HepG2 (cell line): ENCODE measurements around the gene P2RX5. TPM values are rescaled to one million over a fixed set of nuclear protein-coding genes. Genes with fewer than 3 reads are reported as not detected.

Experiments used
- CREM ChIP-seq, 2 experiments: sonication (generic) in 1 of 2; formaldehyde crosslinking in 1 of 2; IDR thresholded peaks; 2 replicates each; pipeline versions ENCODE4 v1.4.0 to v1.6.1; 2016 to 2020; ENCODE audit warnings: antibody characterized with exemption in 1 of 2, mild to moderate bottlenecking in 1 of 2, missing genetic modification reagents in 1 of 2
- DNMT3B ChIP-seq: conservative IDR thresholded peaks from 2 replicates; pipeline ENCODE4 v1.6.1; 2016; ENCODE audit warnings: missing biosample characterization, control low read depth
- FOSL2 ChIP-seq: sonication (generic); formaldehyde crosslinking; IDR thresholded peaks from 2 replicates; pipeline ENCODE4 v1.4.0; 2020; ENCODE audit warnings: missing genetic modification reagents
- HOXA3 ChIP-seq: sonication (generic); formaldehyde crosslinking; IDR thresholded peaks from 2 replicates; pipeline ENCODE4 v1.5.0; 2020; ENCODE audit warnings: missing genetic modification reagents
- KDM4B ChIP-seq: sonication (generic); formaldehyde crosslinking; IDR thresholded peaks from 2 replicates; pipeline ENCODE4 v1.4.0; 2020; ENCODE audit warnings: missing genetic modification reagents
- RELA ChIP-seq: sonication (generic); formaldehyde crosslinking; IDR thresholded peaks from 2 replicates; pipeline ENCODE4 v1.4.0; 2020; ENCODE audit warnings: missing genetic modification reagents
- SKI ChIP-seq: fragments of 450-650 bp; IDR thresholded peaks from one replicate; pipeline ENCODE4 v1.6.1; 2018; ENCODE audit warnings: mild to moderate bottlenecking; ENCODE audit not compliant: partially characterized antibody
- WIZ ChIP-seq: sonication (generic); formaldehyde crosslinking; IDR thresholded peaks from 2 replicates; pipeline ENCODE4 v1.5.1; 2020; ENCODE audit warnings: mild to moderate bottlenecking, missing genetic modification reagents
- ZNF230 ChIP-seq: sonication (generic); formaldehyde crosslinking; IDR thresholded peaks from 2 replicates; pipeline ENCODE4 v1.4.0; 2020; ENCODE audit warnings: mild to moderate bottlenecking, missing genetic modification reagents
- ZNF460 ChIP-seq: sonication (generic); formaldehyde crosslinking; IDR thresholded peaks from 2 replicates; pipeline ENCODE4 v1.5.1; 2020; ENCODE audit warnings: missing genetic modification reagents, mild to moderate bottlenecking, borderline replicate concordance
- ZNF546 ChIP-seq: sonication (generic); formaldehyde crosslinking; conservative IDR thresholded peaks from 2 replicates; pipeline ENCODE4 v1.8.1; 2023; ENCODE audit warnings: mild to moderate bottlenecking, missing genetic modification reagents
- ZNF615 ChIP-seq: sonication (generic); formaldehyde crosslinking; IDR thresholded peaks from 2 replicates; pipeline ENCODE4 v1.5.0; 2020; ENCODE audit warnings: mild to moderate bottlenecking, missing genetic modification reagents, borderline replicate concordance
- polyA plus RNA-seq, 8 experiments: library from polyadenylated mRNA; depleted of rRNA in 3 of 8; stranded (reverse) in 7 of 8; unstranded in 1 of 8; fragments of >200 nt; fragmentation: Illumina TruSeq in 4 of 8; extraction: Trizol in 4 of 8; gene quantifications; 2 replicates each; pipeline versions ENCODE4 v1.2.1 to v1.2.3, GENCODE V29; 2011 to 2016; ENCODE audit warnings: low read depth in 4 of 8, missing spikeins in 1 of 8, mixed read lengths in 1 of 8; ENCODE audit not compliant: insufficient read depth in 1 of 8
- total RNA-seq, 5 experiments: library from RNA; depleted of rRNA; stranded (reverse); fragments of >200 nt; fragmentation: Illumina TruSeq; extraction: Trizol; gene quantifications; 2 replicates each; pipeline ENCODE4 v1.2.3, GENCODE V29; 2016; ENCODE audit warnings: low read depth in 1 of 5
- TF ChIP-seq, protein P1 (sequence below): sonication (generic); formaldehyde crosslinking; IDR thresholded peaks from 2 replicates; pipeline ENCODE4 v1.5.1; 2020; ENCODE audit warnings: mild to moderate bottlenecking, missing genetic modification reagents, borderline replicate concordance
- TF ChIP-seq, protein P2 (sequence below): sonication (generic); formaldehyde crosslinking; IDR thresholded peaks from 2 replicates; pipeline ENCODE4 v1.4.0; 2020; ENCODE audit warnings: missing genetic modification reagents
- TF ChIP-seq, protein P3 (sequence below): sonication (generic); formaldehyde crosslinking; IDR thresholded peaks from 2 replicates; pipeline ENCODE4 v1.4.0; 2020; ENCODE audit warnings: mild to moderate bottlenecking, missing genetic modification reagents
- TF ChIP-seq, protein P4 (sequence below): sonication (generic); formaldehyde crosslinking; IDR thresholded peaks from 2 replicates; pipeline ENCODE4 v1.4.0; 2020; ENCODE audit warnings: missing genetic modification reagents
- TF ChIP-seq, protein P5 (sequence below): sonication (generic); formaldehyde crosslinking; IDR thresholded peaks from 2 replicates; pipeline ENCODE4 v1.9.0; 2022; ENCODE audit warnings: missing genetic modification reagents, mild to moderate bottlenecking, borderline replicate concordance

The P2RX5 gene
- total and polyA plus RNA-seq, 2 of the 13 experiments (the other 11 are each of a cell fraction or from before 2014, with no cell fraction given) = 0.95 to 1.7 TPM

DNA sequence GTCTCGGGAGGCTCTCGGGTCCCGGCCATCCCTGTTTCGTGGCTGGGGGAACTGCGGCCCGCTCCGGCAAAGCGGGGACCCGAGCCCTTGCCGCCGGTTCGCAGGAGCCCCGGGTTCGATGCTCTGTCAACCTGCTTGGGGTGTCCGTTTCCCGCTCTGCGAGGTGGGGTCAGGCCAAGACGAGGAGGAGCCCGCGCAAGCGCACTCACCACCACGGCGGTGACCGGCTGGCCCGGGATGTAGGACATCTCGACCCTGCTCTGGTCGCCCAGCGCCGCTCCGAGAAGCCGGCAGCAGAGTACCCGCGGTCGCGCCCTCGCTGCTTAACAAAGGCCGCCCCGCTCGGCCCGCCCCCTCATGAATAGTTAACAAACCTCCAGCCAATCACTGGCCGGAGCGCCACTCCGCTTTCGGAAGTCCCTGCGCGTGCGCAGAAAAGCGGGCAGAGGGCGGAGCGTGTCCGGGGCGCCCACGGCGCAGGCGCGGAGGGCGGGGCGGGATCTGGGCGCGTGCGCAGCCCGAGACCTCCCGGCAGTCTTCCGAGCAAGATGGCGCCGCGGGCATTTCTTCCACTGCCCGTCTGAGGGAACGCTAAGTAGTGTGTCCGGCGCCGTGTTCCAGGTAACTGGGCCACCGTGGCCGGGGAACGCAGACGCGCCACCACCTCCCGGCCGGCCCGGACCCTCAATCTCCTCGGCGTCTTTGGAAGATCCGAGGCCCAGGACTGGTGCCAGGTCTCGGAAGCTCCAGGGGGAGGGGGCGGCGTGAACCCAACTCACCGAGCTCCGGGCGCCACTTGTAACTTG, 27.5 kb downstream of the P2RX5 start, which contains the start of the genes EMC6 and TAX1BP3 (continued):
- TF ChIP-seq SKI (no peak), ZNF615 (CRISPR knock-in tag) (no peak; the same call in 1 of the 2 replicates), DNMT3B (CRISPR knock-in tag) (peak; percentile 68; the same call in 1 of the 2 replicates), ZNF230 (CRISPR knock-in tag) (no peak), ZNF460 (CRISPR knock-in tag) (no peak), CREM (IDR thresholded peaks at IDR 0.05) (no peak; the same call in 1 of the 2 replicates), CREM (CRISPR knock-in tag; IDR thresholded peaks at IDR 0.05) (no peak), RELA (no peak; the same call in 1 of the 2 replicates), KDM4B (CRISPR knock-in tag) (no peak; the same call in 1 of the 2 replicates), HOXA3 (CRISPR knock-in tag) (peak; percentile 42), WIZ (CRISPR knock-in tag) (no peak; the same call in 1 of the 2 replicates), ZNF546 (CRISPR knock-in tag) (peak; percentile 88), FOSL2 (no peak)
- TF ChIP-seq, protein P1, sequence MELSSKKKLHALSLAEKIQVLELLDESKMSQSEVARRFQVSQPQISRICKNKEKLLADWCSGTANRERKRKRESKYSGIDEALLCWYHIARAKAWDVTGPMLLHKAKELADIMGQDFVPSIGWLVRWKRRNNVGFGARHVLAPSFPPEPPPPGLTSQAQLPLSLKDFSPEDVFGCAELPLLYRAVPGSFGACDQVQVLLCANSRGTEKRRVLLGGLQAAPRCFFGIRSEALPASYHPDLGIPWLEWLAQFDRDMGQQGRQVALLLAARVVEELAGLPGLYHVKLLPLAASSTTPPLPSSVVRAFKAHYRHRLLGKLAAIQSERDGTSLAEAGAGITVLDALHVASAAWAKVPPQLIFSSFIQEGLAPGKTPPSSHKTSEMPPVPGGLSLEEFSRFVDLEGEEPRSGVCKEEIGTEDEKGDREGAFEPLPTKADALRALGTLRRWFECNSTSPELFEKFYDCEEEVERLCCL = no peak; the same call in 1 of the 2 replicates
- TF ChIP-seq, protein P2, sequence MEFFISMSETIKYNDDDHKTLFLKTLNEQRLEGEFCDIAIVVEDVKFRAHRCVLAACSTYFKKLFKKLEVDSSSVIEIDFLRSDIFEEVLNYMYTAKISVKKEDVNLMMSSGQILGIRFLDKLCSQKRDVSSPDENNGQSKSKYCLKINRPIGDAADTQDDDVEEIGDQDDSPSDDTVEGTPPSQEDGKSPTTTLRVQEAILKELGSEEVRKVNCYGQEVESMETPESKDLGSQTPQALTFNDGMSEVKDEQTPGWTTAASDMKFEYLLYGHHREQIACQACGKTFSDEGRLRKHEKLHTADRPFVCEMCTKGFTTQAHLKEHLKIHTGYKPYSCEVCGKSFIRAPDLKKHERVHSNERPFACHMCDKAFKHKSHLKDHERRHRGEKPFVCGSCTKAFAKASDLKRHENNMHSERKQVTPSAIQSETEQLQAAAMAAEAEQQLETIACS (CRISPR knock-in tag) = peak; percentile 39; the same call in 1 of the 2 replicates
- TF ChIP-seq, protein P3, sequence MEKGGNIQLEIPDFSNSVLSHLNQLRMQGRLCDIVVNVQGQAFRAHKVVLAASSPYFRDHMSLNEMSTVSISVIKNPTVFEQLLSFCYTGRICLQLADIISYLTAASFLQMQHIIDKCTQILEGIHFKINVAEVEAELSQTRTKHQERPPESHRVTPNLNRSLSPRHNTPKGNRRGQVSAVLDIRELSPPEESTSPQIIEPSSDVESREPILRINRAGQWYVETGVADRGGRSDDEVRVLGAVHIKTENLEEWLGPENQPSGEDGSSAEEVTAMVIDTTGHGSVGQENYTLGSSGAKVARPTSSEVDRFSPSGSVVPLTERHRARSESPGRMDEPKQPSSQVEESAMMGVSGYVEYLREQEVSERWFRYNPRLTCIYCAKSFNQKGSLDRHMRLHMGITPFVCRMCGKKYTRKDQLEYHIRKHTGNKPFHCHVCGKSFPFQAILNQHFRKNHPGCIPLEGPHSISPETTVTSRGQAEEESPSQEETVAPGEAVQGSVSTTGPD = peak; percentile 10; the same call in 1 of the 2 replicates
- TF ChIP-seq, protein P4, sequence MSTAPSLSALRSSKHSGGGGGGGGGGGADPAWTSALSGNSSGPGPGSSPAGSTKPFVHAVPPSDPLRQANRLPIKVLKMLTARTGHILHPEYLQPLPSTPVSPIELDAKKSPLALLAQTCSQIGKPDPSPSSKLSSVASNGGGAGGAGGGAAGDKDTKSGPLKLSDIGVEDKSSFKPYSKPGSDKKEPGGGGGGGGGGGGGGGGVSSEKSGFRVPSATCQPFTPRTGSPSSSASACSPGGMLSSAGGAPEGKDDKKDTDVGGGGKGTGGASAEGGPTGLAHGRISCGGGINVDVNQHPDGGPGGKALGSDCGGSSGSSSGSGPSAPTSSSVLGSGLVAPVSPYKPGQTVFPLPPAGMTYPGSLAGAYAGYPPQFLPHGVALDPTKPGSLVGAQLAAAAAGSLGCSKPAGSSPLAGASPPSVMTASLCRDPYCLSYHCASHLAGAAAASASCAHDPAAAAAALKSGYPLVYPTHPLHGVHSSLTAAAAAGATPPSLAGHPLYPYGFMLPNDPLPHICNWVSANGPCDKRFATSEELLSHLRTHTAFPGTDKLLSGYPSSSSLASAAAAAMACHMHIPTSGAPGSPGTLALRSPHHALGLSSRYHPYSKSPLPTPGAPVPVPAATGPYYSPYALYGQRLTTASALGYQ (CRISPR knock-in tag) = peak; percentile 82; the same call in 1 of the 2 replicates
- TF ChIP-seq, protein P5, sequence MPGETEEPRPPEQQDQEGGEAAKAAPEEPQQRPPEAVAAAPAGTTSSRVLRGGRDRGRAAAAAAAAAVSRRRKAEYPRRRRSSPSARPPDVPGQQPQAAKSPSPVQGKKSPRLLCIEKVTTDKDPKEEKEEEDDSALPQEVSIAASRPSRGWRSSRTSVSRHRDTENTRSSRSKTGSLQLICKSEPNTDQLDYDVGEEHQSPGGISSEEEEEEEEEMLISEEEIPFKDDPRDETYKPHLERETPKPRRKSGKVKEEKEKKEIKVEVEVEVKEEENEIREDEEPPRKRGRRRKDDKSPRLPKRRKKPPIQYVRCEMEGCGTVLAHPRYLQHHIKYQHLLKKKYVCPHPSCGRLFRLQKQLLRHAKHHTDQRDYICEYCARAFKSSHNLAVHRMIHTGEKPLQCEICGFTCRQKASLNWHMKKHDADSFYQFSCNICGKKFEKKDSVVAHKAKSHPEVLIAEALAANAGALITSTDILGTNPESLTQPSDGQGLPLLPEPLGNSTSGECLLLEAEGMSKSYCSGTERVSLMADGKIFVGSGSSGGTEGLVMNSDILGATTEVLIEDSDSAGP (CRISPR knock-in tag) = peak; percentile 83
